H1 (cell line): ENCODE data around the gene ATP6V1E1. TPM values are rescaled to one million over a fixed set of nuclear protein-coding genes. Genes with fewer than 3 reads are reported as not detected.

ENCODE experiments used
- NANOG ChIP-seq: IDR thresholded peaks from 2 replicates; pipeline ENCODE4 v1.6.1; 2011; ENCODE audit warnings: low read length, low read depth, mild to moderate bottlenecking, inconsistent platforms; ENCODE audit not compliant: insufficient read depth, poor library complexity, severe bottlenecking
- polyA plus RNA-seq, 7 experiments: library from polyadenylated mRNA; depleted of rRNA in 3 of 7; stranded (reverse) in 5 of 7; unstranded in 2 of 7; fragments of >200 nt in 5 of 7; fragments of 200-250 nt in 2 of 7; gene quantifications; 1 replicate in 5 of 7; 2 replicates in 1 of 7; 4 replicates in 1 of 7; pipeline versions ENCODE4 v1.2.1 to v1.2.3, GENCODE V29; 2011 to 2013; ENCODE audit warnings: missing spikeins in 2 of 7, mixed read lengths in 2 of 7
- total RNA-seq: library from RNA; stranded (reverse); fragmentation: NEBNext Ultra II Directional; extraction: Animal tissue kit (Norgen Biotek cat#: 25700); gene quantifications from 2 replicates; pipeline ENCODE4 v1.2.1, GENCODE V29; 2021

The ATP6V1E1 gene
- total and polyA plus RNA-seq, 2 of the 8 experiments (the other 6 are each of a cell fraction or from before 2014, with no cell fraction given), result 80.4 to 88.1 TPM

GRCh38 chr22:17641269-17641668, 12.7 kb upstream of the ATP6V1E1 start (continued):
- TF ChIP-seq NANOG, result no peak
